Endometrial microvascular endothelial cells (primary cell): Measurements from ENCODE around the gene AOPEP. TPM values are rescaled to one million over a fixed set of nuclear protein-coding genes. Genes with fewer than 3 reads are reported as not detected.

ENCODE experiments used
- in situ Hi-C: cut with HindIII; loops from 2 replicates; pipeline ENCODE4 v1.10.0; 2017; ENCODE audit warnings: low sequenced_read_pairs, low pct_unique_long_range_greater_than_20kb; ENCODE audit errors: inconsistent ontology term
- total RNA-seq: library from RNA; depleted of rRNA; stranded (reverse); fragments of >200 nt; gene quantifications from one replicate; pipeline ENCODE4 v1.2.3, GENCODE V29; 2015; ENCODE audit errors: inconsistent ontology term

Gene AOPEP
- total RNA-seq, 1 donor from 2014 or later: 48.9 TPM

DNA sequence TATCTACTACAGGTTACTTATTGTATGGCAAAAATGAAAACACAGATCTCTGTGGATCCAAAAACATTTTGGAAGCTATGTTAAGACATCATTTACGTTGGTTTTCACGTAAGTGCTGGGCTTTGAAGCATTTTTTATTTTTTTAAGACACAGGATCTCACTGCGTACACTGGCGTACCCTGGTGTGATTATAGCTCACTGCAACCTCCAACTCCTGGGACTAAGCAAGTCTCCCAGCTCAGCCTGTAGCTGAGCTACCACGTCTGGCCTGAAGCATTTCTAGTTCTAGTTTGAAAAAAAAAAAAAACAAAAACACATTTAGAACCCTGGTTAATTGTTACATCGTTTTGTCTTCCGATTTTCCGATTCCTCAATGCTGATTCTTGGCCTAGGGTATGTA lies 131.3 kb downstream of the AOPEP start:
- in situ Hi-C loops: no loop called here

GRCh38 chr9:94859226-94859625 lies 132.7 kb downstream of the AOPEP start:
- in situ Hi-C loops: no loop called here

DNA sequence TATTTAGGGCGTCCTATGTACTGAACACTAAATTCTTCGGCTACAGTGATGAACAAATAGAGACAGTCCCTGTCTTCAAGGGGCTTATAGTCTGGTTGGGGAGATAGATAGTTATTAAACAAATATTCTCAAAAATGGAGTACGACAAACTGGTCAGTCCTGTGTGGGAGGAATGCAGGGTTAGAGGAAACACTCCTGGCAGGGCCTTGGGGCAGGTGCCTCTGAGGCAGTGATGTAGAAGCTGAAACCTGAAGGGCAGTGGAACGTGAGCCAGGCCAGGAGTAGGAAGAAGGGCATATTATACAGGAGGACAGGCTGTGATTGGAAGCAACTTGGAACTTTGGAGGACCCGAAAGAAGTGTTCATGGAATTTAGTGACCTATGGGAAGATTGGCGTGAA lies 133.4 kb downstream of the AOPEP start:
- in situ Hi-C loops: no loop called here

GRCh38 chr9:94860678-94861588 lies 134.4 kb downstream of the AOPEP start:
- in situ Hi-C loops: no loop called here

DNA sequence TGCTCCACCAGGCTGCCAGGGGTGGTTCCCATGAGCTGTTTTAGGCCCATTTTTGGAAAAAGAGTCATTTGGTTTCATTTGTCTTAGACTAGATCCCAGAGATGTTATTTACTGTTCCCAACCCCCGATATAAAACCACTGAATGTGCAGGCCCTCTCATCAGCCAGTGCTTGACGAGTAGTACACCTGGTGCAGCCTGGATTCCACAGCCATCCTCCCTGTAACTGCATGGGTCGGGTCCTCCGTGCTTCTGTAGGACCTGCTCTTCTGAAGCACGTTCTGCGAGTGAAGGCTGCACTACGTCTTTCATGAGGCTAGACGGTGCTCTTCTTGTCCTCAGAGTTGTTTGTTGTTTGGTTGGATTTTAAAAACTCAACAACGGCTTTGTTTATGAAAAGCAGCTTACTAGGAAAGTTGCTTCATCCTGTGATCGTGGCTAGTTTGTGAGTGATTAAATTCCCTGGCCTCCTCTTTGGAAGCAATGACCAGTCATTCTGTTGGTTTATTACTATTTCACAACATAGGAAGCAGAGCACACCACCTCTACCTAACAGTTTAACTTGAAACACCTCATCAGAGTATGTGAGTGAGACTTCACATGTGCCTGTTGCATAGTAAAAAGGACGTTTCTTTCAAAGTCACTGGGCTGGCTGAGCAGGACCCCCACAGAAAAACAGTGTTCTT lies 135.2 kb downstream of the AOPEP start:
- in situ Hi-C loops: no loop called here

DNA sequence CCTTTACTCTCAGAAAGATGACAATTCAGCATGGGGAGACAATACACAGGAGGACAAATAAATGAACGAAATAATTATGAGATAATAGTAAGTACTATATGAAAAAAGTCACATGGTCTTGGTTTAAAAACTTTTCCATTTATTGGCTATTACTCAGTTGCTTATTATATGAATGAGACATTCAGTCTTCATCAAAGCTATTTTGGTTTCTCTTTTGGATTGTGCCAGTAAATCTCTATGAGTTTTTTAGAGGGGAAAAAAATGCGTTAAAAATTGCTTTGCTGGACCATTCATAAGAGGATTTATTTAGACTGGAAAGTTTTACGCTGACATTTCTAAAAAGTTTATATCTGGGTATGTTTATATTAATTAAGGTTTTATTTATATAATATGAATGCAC lies 137.7 kb downstream of the AOPEP start:
- in situ Hi-C loops: no loop called here

DNA sequence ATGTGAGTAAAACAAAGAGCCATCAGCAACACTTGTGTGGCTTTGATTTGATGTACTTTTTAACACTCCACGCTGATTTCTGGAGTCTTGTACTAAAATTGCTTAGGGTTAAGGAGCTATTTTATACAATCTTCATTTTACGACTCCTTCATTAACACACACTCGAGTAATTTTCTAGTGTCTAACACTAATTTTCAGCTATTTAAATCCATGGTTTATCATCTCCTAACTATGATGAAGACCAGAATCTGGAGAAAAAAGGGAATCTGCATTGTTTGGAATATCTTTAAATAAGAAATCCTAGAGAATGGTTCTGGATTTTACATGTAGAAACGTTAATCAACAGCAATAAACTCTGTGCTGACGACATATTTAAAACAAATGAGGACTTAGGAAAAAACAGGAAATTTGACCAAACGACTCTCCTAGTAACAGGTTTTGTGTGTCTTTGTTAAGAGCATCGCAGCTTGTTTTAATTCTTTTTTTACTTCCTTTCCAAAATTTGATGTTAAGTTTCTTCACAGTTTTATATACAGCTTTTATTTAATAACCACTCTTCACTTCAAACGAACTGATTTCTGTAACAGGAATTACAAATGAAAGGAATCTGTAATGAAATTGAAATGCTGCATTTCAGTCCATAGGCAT lies 138.5 kb downstream of the AOPEP start:
- in situ Hi-C loops: no loop called here

DNA sequence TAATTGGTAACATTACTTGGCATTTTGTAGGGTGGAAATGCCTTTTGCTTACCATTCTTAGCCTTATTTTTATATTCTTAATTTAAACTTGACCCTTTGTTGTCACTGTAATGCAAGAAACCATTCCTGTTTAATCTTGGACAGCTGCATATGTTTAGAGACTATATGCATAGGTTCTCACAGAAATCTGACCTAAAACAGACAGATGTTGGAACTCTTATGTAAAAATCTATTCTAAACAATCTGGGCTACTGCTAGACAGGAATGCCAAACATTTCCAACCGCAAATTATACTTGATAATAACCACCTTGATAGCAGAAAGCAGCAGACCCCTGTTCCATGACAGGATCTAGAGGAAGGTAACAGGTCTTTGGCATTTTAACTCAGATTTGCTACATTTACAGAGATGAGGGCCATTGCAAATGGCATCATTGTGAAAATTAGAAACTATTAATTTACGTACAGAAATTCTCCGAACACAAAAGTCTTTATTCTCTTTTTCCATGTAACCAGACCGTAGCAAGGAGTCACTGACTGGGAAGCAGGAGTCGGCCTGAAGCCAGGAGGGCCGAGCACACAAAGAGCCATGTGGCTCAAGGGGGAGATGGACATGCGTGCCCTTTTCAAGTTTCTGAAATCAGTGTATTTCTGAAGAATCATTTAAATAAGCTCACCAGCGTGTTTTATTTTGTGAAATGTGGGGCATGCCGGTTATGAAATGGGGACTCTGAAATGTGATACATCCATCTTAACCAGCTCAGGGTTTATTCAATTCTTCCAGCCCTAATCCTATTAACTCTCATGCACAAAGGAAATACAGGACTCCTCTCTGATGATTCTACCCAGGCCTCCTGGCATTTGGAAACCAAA lies 139.3 kb downstream of the AOPEP start:
- in situ Hi-C loops: no loop called here

DNA sequence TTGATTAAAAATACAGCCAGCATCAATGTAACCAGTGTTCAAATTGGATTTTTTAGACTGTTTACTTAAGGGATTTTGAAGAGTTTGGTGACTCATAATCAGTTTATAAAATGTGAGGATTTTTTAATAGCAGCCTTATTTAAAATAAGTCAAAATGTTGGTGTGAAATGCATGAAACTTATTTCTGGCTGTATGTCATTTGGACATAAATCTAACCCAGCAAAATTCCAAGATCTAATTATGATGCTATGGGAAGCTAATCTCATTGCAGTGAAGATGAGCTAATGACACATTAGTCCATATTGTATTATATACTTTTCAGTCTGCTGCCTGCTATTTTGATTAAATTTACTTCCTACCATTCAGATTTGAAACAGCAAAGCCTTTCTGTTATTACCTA lies 140.3 kb downstream of the AOPEP start:
- in situ Hi-C loops: no loop called here

DNA sequence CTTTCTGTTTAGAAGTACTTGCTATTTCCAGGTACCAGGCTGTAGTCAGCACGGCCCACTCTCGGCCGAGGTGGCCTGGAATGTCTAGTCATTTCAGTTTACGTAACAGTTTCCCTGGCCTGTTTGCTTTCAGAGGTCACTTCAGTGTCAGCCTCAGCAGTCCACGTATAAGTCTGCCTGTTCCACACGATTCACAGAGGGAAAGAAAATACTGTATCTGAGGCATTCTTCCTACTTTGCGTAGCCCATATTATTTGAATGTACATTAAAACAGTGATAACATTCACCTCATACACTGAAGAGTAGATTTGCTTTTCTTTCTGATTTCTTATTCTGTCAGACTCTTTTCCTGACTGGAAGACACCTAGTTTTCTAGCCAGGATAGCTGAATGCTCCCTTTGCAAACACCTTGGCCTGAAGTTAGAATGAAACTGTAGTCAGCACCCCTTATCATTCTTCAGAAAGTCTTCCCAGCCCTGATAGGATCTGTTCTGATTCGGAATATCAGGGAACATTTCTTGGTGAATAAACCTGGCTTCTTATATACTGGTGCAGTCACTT lies 140.9 kb downstream of the AOPEP start:
- in situ Hi-C loops: no loop called here

DNA sequence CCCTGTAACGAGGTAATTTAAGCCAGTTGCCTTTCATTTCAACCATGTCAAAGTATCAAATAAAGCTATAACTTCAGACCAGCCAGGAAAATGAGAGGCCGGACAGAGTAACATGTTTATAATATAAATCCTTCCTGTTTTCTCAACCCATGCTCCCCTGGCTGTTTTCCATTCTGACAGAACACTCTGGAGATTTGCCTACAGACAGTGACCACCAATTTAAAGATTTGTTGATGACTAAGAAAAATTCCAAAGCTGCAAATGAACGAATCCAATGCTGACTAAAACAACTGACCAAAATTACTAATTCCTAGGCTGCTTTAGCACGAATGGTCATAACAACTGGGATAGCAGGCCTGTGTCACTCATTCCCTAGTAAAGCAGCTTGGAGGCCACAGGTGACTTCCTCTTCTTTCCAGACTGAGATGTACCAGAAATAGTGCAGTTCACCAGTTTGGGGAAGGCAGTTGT lies 141.4 kb downstream of the AOPEP start:
- in situ Hi-C loops: no loop called here

GRCh38 chr9:94868464-94868863 lies 142.0 kb downstream of the AOPEP start:
- in situ Hi-C loops: no loop called here

GRCh38 chr9:94869415-94869843 lies 142.9 kb downstream of the AOPEP start:
- in situ Hi-C loops: no loop called here

DNA sequence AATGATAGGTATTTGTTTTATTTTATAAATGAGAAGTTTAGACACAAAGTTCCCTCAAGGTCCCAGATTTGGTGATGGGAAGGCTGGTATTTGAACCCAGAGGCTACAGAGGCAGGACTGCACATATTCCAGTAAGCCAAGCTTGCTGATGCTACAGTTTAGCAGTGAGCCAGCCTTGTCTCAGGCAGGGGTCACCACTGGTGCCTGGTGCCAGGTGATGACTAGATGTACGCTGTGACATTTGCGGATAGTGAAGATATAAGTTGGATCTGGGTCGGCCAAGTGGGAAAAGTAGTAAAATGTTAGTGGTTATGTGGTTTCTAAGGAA lies 143.9 kb downstream of the AOPEP start:
- in situ Hi-C loops: no loop called here

GRCh38 chr9:94870793-94871558 lies 144.5 kb downstream of the AOPEP start:
- in situ Hi-C loops: no loop called here

- in situ Hi-C loops: no loop called here
These were observed 145.8 kb downstream of the AOPEP start for GRCh38 chr9:94872083-94872833.

DNA sequence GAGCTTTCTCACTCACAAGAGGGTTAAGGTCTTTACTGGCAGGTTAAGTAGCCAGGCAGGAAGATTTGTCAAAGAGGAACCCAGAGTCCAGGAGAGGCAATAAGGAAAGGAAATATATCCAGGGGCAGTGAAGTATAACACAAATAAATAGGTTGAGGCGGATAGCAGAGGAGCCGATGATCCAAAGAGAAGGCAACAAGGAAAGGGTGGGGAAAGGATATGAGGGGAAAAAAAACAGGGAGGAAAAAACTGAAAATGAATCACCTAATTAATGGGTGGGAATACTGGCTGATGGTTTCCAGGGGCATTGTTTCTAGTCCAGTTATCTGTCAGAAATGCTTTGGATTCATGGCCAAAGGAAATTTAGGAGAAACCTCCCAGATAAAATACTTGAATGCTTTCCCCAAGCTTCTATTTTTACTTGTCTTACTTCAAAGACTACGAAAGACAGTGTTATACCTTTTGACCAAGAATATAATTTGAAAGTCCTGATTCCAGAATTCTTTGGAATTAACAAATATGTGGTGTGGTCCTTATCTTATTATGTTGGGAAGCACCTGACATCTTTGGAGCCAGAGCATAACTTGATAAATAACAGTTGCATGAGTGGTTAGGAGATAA lies 146.5 kb downstream of the AOPEP start:
- in situ Hi-C loops: no loop called here
